Measurements from ENCODE around the gene SLC4A2.

The SLC4A2 gene

DNA sequence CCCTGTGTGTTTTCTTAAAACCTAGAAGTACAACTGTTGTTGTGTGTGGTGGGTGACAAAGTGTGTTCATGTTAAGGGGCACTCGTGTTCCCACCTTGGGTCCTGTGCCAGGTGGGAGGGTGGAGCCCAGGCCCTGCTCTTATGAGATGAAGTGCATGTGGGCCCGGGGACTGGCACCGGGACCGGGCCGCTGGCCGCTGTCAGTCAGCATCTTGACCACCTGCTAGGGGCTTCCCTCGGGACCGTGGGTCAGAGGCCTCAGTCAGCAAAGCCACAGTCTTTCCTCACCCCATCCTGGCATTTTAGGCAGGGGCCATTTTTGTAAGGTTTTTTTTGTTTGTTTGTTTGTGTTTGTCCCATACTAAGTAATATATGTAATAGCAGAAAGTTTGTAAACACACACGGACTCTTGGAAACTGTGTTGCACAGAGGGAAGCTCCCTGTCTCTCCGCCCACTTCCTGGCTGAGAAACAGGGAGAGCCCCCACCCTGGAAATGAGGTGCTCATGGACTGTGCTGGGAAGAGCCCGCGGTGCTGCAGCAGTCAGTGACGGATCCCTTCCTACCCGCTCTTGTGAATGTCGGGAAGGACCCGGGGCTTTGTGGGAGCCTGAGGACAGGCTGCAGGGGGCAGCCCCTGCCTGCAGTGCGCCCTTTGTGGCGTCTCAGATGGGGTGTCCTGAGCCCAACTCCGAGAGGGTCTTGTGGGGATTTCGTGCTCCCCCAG, 40.3 kb downstream of the SLC4A2 start:
- Histone ChIP-seq H3K4me3 (ENCODE audit: low read length in 2 of 2) (no peak overlapping the region), H3K36me3 (ENCODE audit: control insufficient read depth in 2 of 2, insufficient read depth in 2 of 2, low read length in 2 of 2) (no peaks in the 10 kb centered on the region), H3K4me1 (ENCODE audit: control insufficient read depth, insufficient read depth, low read length) (peaks cover 21% of the 10 kb centered on the region), H3K27ac (ENCODE audit: low read length) (no peak overlapping the region), H3K9ac (ENCODE audit: low read length in 2 of 2) (no peak overlapping the region), H3K27me3 (ENCODE audit: control insufficient read depth in 1 of 2, insufficient read depth in 2 of 2, low read length in 2 of 2) (no peaks in the 10 kb centered on the region), H3K9me3 (ENCODE audit: control insufficient read depth in 2 of 2, low read length in 2 of 2) (no peaks in the 10 kb centered on the region)

DNA sequence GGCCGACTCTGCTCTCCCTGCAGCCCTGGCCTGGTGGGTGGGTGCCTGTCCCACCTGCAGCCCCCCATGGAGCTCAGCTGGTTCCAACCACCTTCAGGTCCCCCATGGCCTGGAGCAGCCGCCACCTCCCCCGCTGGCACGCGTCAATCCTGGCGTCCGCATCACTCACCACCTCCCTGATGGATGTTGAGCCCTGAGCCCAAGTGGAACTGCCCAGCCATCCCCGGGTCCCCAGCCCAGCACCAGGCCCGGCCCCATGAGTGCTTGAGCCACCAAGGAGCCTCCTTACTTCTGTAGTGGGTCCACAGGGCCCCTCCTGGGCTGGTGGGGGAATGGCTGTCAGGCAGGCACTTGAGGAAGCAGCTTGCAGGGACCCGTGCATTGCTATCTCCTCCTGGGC, 41.5 kb downstream of the SLC4A2 start:
- Histone ChIP-seq H3K27ac (ENCODE audit: low read length) (no peak overlapping the region), H3K9ac (ENCODE audit: low read length in 2 of 2) (no peak overlapping the region), H3K9me3 (ENCODE audit: control insufficient read depth in 2 of 2, low read length in 2 of 2) (no peaks in the 10 kb centered on the region), H3K4me3 (ENCODE audit: low read length in 2 of 2) (no peak overlapping the region), H3K4me1 (ENCODE audit: control insufficient read depth, insufficient read depth, low read length) (peaks cover 16% of the 10 kb centered on the region), H3K27me3 (ENCODE audit: control insufficient read depth in 1 of 2, insufficient read depth in 2 of 2, low read length in 2 of 2) (no peaks in the 10 kb centered on the region), H3K36me3 (ENCODE audit: control insufficient read depth in 2 of 2, insufficient read depth in 2 of 2, low read length in 2 of 2) (no peaks in the 10 kb centered on the region)

DNA sequence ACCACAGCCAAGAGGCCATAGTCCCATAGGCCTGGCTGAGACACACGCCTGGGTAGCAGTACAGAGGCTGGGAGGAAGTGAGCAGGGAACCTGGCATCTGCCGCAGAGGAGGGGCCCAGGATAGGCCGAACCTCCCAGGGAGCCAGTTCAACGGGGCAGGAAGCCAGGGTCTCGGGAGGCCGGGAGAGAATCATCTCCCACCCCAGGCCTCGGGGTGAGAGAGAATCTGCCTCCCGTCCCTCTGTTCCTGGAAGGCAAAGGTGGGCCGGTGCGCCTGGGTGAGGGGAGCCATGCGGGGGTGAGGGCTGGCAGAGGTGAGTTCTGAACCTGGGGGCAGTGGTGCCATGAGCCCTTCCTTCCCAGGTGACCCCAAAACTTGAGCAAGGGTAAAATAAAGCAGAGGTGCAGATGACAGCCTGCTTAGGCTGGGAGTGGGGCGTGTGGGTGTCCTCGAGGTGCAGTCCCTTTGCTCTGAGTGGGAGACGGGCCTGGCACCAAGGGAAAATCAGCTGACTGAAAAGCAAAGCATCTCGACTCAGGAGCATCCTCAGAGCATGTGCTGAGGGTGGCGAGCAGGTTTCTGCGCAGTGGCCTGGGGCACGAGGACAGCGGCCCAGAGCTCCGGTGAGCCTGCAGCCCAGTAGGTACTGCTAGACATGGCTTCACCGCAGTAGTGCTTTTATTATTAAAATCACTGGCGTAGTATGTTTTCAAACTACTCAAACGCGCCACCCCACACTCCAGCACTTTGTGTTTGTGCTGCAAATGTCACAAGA, 42.4 kb downstream of the SLC4A2 start:
- H3K4me3 ChIP-seq (ENCODE audit: low read length in 2 of 2): no peak overlapping the region
- H3K36me3 ChIP-seq (ENCODE audit: control insufficient read depth in 2 of 2, insufficient read depth in 2 of 2, low read length in 2 of 2): no peaks in the 10 kb centered on the region
- H3K9me3 ChIP-seq (ENCODE audit: control insufficient read depth in 2 of 2, low read length in 2 of 2): no peaks in the 10 kb centered on the region
- peaks cover 13% of the 10 kb centered on the region for H3K4me1 ChIP-seq (ENCODE audit: control insufficient read depth, insufficient read depth, low read length)
- no peak overlapping the region for H3K9ac ChIP-seq (ENCODE audit: low read length in 2 of 2)
- no peak overlapping the region for H3K27ac ChIP-seq (ENCODE audit: low read length)
- no peaks in the 10 kb centered on the region for H3K27me3 ChIP-seq (ENCODE audit: control insufficient read depth in 1 of 2, insufficient read depth in 2 of 2, low read length in 2 of 2)

DNA sequence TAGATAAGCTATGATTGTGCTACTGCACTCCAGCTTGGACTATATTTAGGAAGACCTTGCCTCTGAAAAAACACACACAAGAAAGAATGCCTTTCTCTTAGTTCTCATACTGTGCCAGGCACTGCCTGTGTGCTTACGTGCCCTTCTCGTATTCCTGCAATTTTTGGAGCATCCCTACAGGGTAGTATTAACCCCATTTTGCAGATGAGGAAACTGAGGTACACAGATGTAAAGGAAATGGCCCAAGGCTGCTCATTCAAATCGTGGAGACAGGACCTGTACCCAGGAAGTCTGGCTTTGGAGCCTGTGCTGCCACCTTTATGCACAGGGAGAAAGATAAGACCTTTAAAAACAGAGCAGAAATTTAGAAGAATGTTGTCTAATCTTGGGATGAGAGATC, 43.6 kb downstream of the SLC4A2 start:
- Histone ChIP-seq H3K9ac (ENCODE audit: low read length in 2 of 2) (no peak overlapping the region), H3K27me3 (ENCODE audit: control insufficient read depth in 1 of 2, insufficient read depth in 2 of 2, low read length in 2 of 2) (no peaks in the 10 kb centered on the region), H3K27ac (ENCODE audit: low read length) (no peak overlapping the region), H3K4me1 (ENCODE audit: control insufficient read depth, insufficient read depth, low read length) (peaks cover 13% of the 10 kb centered on the region), H3K9me3 (ENCODE audit: control insufficient read depth in 2 of 2, low read length in 2 of 2) (no peaks in the 10 kb centered on the region), H3K36me3 (ENCODE audit: control insufficient read depth in 2 of 2, insufficient read depth in 2 of 2, low read length in 2 of 2) (no peaks in the 10 kb centered on the region), H3K4me3 (ENCODE audit: low read length in 2 of 2) (no peak overlapping the region)

DNA sequence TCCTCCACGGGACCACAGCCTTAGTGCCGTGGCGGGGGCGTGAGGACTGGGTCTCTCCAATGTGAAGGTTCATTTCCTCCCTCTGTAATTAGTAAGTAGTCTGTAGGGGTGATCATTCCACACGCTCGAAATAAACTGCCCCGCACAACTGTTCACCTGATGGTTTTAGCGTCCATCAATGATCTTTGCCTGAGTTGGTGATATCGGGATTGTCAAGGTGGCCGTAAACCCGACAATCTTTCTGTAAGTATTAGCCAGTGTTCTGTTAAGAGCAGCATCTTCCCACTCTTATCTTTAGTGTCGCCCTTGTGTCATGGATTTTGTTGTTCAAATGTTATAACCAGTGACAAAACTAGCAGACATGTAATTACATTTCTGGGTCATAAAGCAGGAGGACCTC, 44.6 kb downstream of the SLC4A2 start:
- Histone ChIP-seq H3K36me3 (ENCODE audit: control insufficient read depth in 2 of 2, insufficient read depth in 2 of 2, low read length in 2 of 2) (no peaks in the 10 kb centered on the region), H3K27me3 (ENCODE audit: control insufficient read depth in 1 of 2, insufficient read depth in 2 of 2, low read length in 2 of 2) (no peaks in the 10 kb centered on the region), H3K9me3 (ENCODE audit: control insufficient read depth in 2 of 2, low read length in 2 of 2) (no peaks in the 10 kb centered on the region), H3K27ac (ENCODE audit: low read length) (no peak overlapping the region), H3K9ac (ENCODE audit: low read length in 2 of 2) (peak overlapping the region in 1 of 2 donors; percentile 13), H3K4me1 (ENCODE audit: control insufficient read depth, insufficient read depth, low read length) (peaks cover 13% of the 10 kb centered on the region), H3K4me3 (ENCODE audit: low read length in 2 of 2) (no peak overlapping the region)

DNA sequence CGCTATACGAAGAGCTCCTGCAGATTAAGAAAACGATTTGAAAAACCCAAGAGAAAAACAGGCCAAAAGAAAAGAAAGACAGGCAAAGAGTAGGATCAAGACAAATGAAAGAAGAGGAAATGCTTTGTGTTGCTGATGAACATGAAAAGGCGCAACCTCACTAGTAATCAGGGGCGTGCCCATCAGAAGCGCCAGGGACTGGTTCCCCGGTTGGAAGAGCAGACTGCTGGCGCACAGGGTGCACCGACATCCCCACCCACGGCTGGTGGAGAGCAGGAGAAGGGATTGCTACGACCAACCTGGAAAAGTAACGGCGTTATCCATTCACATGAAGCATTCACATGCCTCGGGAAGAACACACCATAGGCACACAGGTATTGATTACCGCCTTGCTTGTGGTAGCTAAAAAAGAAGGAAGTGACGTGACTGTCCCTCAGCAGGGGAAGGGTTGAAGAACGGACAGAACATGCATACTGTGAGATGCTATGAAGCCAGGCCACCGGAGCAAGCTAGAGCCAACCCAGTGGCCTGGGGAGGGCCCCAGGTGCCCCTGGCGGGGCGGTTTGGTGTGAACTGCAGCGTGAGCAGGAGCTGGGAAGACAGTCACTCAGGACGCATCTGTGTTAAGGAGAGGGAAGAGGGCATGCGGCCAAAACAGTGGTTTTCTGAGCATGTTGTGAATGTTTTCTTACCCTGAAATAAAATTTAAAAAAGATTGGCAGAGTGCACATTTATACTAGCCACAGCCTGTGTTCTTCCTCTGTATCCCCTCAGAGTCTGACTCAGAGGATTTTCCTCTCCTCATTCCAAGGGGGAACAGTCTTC, 45.2 kb downstream of the SLC4A2 start:
- Histone ChIP-seq H3K9ac (ENCODE audit: low read length in 2 of 2) (peak overlapping the region in 1 of 2 donors; percentile 13), H3K9me3 (ENCODE audit: control insufficient read depth in 2 of 2, low read length in 2 of 2) (no peaks in the 10 kb centered on the region), H3K27me3 (ENCODE audit: control insufficient read depth in 1 of 2, insufficient read depth in 2 of 2, low read length in 2 of 2) (no peaks in the 10 kb centered on the region), H3K36me3 (ENCODE audit: control insufficient read depth in 2 of 2, insufficient read depth in 2 of 2, low read length in 2 of 2) (no peaks in the 10 kb centered on the region), H3K4me3 (ENCODE audit: low read length in 2 of 2) (no peak overlapping the region), H3K4me1 (ENCODE audit: control insufficient read depth, insufficient read depth, low read length) (peaks cover 19% of the 10 kb centered on the region), H3K27ac (ENCODE audit: low read length) (no peak overlapping the region)

DNA sequence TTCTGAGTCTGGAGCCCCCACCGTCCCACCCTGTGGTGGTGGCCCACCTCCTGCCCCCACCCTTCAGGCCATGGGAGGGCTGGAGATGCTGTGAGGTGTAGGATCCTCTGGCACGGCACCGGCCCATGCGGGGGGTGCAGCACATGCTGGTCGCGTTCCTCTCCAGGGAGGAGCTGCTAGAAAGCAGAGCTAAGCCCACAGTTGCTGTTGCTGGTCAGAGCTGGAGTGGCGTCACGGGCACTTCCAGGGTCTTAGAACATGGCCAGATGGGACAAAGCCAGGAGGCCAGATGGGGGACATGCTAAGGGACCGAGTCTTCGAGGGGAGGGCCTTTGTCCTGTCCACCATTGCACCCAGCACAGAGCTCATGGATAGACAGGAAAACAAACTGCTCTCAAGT, 48.5 kb downstream of the SLC4A2 start:
- Histone ChIP-seq H3K4me1 (ENCODE audit: control insufficient read depth, insufficient read depth, low read length) (peaks cover 23% of the 10 kb centered on the region), H3K36me3 (ENCODE audit: control insufficient read depth in 2 of 2, insufficient read depth in 2 of 2, low read length in 2 of 2) (no peaks in the 10 kb centered on the region), H3K4me3 (ENCODE audit: low read length in 2 of 2) (no peak overlapping the region), H3K27me3 (ENCODE audit: control insufficient read depth in 1 of 2, insufficient read depth in 2 of 2, low read length in 2 of 2) (no peaks in the 10 kb centered on the region), H3K27ac (ENCODE audit: low read length) (no peak overlapping the region), H3K9ac (ENCODE audit: low read length in 2 of 2) (no peak overlapping the region), H3K9me3 (ENCODE audit: control insufficient read depth in 2 of 2, low read length in 2 of 2) (no peaks in the 10 kb centered on the region)

DNA sequence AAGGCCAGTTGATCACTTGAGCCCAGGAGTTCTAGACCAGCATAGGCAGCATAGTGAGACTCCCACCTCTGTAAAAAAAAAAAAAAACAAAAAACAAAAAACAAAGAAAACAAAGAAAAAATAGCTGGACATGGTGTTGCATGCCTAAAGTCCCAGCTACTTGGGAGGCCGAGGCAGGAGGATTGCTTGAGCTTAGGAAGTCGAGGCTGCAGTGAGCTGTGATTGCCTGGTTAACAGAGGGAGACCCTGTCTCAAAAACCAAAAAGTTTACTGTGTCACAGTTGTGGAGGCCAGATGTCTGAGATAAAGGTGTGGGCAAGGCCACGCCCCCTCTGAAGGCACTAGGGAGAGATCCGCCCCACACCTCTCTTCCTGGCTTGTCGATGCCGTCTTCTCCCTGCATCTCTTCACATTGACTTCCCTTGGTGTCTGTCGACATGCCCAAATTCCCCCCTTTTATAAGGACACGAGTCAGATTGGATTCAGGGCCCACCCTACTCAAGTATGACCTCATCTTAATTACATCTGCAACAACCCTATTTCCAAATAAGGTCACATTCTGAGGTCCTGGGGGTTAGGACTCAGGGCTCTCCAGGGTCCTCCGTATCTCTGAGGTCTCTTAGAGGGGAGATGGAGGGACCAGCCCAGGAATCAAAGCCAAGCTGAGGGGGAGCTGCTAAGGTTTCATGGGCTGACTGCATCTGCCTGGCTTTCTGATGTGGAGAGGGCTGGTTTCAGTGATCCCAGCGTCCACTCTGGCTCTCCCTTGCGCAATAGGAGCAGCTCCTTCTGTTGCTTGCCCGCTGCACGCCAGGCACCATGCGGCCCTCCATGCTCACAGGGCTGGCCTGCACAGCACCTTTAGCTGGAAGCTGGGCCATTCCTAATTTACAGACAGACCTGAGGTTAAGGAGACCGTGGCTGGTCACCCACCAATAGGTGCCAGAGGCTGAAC, 50.0 kb downstream of the SLC4A2 start:
- Histone ChIP-seq H3K9ac (ENCODE audit: low read length in 2 of 2) (no peak overlapping the region), H3K4me1 (ENCODE audit: control insufficient read depth, insufficient read depth, low read length) (peaks cover 30% of the 10 kb centered on the region), H3K9me3 (ENCODE audit: control insufficient read depth in 2 of 2, low read length in 2 of 2) (no peaks in the 10 kb centered on the region), H3K27me3 (ENCODE audit: control insufficient read depth in 1 of 2, insufficient read depth in 2 of 2, low read length in 2 of 2) (no peaks in the 10 kb centered on the region), H3K27ac (ENCODE audit: low read length) (peak overlapping the region; percentile 11), H3K36me3 (ENCODE audit: control insufficient read depth in 2 of 2, insufficient read depth in 2 of 2, low read length in 2 of 2) (no peaks in the 10 kb centered on the region), H3K4me3 (ENCODE audit: low read length in 2 of 2) (no peak overlapping the region)

DNA sequence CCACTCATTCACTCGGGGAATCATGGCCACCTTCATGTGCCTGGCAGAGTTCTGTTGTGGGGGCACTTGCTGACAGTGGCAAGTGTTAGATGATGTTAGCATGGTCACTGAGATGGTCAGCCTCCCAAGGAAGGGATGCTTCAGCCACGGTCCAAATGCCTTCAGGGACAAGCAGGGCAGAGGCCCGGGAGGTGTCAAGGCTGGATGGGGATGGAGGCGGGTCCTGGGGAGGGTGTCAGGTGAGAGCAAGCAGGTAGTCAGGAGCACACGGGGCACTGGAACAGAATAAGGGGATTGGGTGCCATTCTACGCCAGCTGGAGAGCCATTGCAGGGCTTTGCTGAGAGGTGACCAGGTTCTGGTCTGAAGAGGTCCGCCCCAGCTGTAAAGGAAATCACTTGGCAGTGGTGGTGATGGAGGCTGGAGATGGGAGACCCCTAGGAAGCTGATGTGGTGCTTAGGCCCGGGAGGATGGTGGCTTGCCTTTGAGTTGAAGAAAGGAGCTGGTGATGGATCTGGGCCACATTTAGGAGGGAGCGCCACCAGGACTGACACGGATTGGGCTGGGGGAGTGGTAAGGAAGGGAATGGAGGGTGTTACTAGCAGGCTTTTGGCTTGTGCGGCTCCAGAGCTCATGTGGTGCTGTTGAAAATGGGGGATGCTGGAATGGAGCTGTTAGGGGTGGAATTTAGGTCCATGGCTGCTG, 51.0 kb downstream of the SLC4A2 start:
- H3K4me1 ChIP-seq (ENCODE audit: control insufficient read depth, insufficient read depth, low read length): peaks cover 31% of the 10 kb centered on the region
- H3K9ac ChIP-seq (ENCODE audit: low read length in 2 of 2): no peak overlapping the region
- H3K36me3 ChIP-seq (ENCODE audit: control insufficient read depth in 2 of 2, insufficient read depth in 2 of 2, low read length in 2 of 2): no peaks in the 10 kb centered on the region
- no peaks in the 10 kb centered on the region for H3K27me3 ChIP-seq (ENCODE audit: control insufficient read depth in 1 of 2, insufficient read depth in 2 of 2, low read length in 2 of 2)
- no peak overlapping the region for H3K4me3 ChIP-seq (ENCODE audit: low read length in 2 of 2)
- H3K27ac ChIP-seq (ENCODE audit: low read length): peak overlapping the region; percentile 11
- no peaks in the 10 kb centered on the region for H3K9me3 ChIP-seq (ENCODE audit: control insufficient read depth in 2 of 2, low read length in 2 of 2)
